Activated effector memory CD4-positive, alpha-beta T cell treated with anti-CD3 and anti-CD28 coated beads, Interleukin-2, amount 50 U/mL, for 16 hours (primary cell): ENCODE results near the gene HTRA3.
A peak's percentile ranks its signal among the peaks of the same experiment; 100 is the strongest.

Source experiments
- DNase-seq: peaks from one replicate; pipeline ENCODE4 v3.0.0-alpha.2; 2020

The HTRA3 gene

DNA sequence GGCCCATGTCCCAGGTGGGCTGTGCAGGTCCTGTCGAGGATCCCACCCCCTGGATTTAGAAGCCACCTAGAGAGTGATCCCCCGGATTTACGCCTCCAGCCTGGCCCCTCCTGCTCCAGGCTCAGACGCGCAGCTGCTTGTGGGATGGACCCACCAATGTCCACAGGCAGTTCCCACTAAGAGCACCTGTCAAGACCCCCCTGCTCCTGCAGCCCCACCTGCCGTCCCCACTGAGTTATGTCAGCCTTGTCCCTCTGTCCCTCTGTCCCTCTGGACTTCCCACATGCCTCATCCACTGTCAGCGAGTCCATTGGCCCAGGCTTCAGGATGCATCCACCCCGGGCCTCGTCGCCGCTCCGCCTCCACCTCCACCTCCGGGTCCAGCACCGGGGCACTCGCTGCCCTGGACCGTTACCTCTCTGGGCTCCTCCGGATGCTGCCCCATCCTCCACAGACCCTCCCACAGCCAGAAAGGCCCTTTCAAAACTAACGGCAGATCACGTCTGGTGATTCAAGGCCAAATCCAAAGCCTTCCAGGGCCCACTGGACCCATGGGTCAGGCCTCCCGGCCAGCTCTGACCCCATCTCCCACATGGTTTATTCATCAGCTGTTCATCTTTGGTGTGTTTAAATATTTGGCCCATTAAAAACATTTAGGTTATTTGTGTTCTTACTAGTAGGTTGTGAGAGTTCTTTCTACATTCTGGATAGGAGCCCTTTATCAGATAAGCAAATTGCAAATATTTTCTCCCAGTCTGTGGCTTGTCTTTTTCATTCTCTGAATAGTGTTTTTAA is 28.3 kb downstream of the HTRA3 start:
- peak; percentile 46 for DNase-seq

DNA sequence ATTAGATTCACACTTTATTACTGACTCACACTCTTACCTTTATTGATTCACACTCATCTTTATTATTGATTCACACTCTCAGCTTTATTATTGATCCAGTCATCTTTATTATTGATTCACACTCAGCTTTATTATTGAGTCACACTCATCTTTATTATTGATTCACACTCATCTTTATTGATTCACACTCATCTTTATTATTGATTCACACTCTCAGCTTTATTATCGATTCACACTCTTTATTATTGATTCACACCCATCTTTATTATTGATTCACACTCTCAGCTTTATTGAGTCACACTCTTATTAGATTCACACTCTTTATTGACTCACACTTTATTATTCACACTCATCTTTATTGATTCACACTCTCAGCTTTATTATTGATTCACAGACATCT is 31.3 kb downstream of the HTRA3 start:
- no peak for DNase-seq

DNA sequence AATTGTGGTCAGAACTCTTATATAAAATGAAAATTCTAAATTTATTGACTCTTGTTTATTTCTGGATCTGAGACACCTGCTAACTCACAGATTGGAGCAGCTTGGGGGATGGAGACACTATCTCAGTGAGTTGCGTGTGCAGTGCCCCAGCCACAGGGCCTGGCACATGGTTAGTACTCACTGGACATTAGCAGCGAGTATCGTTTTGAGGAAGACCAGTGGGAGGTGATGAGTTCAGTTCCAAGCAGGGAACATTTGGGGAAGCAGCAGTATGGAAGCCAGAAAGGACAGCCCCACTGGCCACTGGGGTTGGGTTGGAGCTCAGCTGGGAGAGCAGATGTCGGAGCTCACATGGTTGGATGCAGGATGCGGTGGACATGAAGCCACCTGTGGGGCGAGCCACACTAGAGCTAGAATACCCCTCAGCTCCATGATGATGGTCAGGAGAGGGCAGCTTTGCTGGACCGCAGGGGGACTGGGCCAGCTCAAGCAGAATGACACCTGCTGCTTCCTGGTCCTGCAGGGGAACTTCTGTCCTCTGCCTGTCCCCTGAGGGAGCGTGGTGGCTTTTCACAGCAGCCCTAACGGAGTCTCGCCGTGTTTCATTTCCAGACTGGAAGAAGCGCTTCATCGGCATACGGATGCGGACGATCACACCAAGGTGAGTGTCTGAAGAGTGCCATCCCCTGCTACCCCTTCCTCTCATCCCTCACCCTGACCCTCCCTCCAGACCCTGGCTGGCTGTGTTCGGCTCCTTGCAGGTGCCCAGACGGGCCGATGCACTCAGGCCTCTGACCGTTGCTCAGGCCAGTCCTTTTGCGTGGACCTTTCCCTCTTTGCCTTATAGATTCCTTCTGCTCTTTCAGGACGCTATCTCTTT is 32.5 kb downstream of the HTRA3 start:
- DNase-seq, result peak; percentile 41

DNA sequence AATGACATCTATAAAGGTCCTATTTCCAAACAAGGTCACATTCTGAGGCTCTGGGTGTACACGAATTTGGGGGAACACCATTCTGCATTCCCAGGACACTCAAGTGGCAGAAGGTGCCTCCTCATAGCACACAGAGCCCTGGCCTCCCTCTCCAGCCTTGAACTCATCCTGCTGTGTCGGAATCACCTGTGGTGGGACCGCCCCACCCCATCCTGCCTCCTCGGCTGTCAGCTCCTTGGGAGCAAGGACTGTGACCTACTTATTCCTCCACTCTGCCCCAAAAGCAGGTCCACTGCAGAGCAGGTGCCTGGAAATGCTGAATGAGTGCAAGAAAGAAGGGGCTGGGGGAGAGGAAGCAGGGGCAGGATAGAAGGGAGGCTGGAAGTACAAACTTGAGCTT is 33.5 kb downstream of the HTRA3 start:
- DNase-seq, result peak; percentile 33

DNA sequence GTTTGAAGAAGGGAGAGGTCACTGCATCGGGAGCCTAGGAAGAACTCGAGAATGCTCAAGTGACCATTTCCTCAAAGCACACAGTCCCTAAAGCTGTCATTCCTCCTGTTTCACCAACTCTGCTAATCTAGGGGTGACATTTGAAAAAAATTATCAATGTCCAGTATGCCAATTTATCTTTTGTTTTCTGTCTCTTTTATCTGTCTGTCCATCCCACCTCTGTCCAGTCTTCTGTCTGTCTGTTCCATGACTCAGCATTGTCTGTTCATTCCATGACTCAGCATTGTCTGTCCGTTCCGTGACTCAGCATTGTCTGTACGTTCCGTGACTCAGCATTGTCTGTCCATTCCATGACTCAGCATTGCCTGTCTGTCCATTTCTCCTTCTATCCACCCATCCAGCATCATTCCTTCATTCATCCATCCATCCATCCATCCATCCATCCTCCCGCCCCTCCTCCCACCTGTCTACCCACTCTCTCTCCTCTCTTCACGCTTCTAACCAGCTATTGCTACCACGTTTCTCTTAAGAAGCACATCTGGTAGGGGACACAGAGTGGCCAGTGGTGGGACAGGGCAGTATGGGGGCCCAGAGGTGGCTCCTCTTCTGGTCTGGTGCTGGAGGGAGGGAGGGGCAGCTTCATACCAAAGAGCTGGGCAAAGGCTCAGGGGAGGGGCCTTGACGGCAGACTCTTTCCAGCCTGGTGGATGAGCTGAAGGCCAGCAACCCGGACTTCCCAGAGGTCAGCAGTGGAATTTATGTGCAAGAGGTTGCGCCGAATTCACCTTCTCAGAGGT is 34.1 kb downstream of the HTRA3 start:
- DNase-seq, result peak; percentile 33

DNA sequence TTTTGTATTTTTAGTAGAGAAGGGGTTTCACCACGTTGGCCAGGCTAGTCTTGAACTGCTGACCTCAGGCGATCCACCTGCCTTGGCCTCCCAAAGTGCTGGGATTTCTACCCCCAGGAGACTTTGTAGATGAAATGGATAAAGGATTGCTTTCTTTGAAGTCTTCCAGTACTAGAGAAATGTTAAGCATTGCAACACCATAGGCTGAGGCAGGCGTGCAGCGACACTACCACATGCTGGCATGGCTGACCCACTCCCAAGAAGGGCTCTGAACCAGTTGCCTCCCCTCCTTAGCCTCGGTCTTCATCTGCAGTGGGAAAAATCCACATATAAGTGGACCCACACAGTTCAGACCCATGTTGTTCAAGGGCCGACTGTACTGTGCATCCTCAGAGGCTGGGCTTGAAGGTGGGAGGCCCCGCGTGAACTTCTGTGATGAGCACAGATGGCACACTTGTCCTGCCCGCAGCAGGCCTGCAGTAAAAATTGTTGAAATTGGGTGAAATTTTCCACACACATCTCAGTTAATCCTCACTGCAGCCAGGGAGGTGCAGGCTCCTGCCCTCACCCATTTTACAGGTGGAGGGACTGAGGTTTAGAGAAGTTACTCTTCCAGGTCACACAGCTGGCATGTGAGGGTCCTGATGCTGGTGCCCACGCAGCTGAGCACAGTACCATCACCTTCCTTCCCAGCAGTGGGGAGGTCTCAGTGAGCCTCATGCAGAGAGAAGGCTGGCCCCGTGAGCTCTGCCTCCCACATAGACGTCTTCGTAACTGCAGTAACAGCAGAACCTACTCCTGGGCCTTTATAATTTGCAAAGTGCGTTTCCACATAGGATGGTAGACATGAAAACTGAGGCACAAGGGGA is 35.5 kb downstream of the HTRA3 start:
- DNase-seq, result peak; percentile 17

DNA sequence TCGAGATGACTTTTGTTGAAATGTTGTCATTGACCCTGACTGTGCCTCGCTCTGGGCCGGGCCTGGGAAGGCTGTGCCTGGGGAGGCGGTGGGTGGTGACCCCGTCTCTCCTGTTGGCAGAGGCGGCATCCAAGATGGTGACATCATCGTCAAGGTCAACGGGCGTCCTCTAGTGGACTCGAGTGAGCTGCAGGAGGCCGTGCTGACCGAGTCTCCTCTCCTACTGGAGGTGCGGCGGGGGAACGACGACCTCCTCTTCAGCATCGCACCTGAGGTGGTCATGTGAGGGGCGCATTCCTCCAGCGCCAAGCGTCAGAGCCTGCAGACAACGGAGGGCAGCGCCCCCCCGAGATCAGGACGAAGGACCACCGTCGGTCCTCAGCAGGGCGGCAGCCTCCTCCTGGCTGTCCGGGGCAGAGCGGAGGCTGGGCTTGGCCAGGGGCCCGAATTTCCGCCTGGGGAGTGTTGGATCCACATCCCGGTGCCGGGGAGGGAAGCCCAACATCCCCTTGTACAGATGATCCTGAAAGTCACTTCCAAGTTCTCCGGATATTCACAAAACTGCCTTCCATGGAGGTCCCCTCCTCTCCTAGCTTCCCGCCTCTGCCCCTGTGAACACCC is 36.4 kb downstream of the HTRA3 start:
- DNase-seq, result peak; percentile 36

DNA sequence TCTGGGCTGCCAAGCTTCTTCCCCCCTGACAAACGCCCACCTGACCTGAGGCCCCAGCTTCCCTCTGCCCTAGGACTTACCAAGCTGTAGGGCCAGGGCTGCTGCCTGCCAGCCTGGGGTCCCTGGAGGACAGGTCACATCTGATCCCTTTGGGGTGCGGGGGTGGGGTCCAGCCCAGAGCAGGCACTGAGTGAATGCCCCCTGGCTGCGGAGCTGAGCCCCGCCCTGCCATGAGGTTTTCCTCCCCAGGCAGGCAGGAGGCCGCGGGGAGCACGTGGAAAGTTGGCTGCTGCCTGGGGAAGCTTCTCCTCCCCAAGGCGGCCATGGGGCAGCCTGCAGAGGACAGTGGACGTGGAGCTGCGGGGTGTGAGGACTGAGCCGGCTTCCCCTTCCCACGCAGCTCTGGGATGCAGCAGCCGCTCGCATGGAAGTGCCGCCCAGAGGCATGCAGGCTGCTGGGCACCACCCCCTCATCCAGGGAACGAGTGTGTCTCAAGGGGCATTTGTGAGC is 37.0 kb downstream of the HTRA3 start:
- DNase-seq, result peak; percentile 53

DNA sequence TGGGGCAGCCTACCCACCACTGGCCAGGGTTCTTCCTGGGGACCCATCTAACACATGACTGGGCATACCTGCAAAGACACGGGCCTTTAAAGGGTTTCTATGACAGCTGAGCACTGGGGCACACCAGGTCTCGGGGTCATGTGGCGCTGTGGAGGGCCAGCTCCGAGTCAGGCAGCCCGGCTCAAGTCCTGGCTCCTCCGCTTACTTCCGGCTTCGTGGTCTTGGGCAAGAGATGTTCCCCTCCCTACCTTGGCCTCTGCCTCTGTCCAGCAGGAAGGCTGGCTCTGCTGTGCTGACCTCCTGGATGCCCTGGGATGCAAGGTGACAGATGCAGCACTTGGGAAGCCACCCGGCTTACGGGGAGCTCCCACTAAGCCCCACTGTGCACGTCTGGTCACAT is 37.6 kb downstream of the HTRA3 start:
- DNase-seq, result no peak

DNA sequence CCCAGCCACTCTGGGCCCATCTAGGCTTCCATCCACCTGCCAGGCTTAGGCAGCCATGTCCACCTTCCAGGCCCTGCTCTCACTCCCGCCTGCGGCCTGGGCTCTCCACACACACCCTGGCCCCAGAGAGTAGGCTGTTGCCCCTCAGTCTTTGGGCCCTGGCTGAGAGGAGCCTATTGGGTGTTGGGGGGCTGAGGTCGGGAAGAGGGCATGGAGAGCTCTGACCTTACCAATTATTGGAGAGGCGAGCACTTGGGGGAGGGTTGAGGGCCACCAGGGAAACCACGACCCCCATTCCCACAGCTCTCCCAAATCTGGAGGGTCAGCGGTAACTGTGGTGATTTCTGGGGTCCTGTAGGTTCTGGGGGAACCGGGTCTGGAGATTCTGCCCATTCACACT is 38.2 kb downstream of the HTRA3 start:
- no peak for DNase-seq

DNA sequence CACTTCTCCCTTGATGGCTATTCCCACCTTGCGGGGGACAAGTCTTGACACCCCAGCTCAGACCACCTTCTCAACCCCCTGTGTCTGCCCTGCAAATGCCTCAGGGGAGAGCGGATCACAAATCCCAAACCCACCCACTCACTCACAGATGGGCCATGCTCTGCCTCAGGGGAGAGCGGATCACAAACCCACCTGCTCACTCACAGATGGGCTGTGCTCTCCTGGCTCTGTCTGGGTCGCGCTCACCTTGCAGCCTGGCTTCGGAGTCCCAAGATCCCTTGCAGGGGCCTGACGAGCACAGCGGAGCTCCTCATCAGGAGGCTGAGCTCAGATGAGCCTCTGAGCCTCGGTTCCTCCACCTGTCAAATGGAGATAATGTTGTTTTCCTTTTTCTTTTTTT is 38.6 kb downstream of the HTRA3 start:
- peak; percentile 43 for DNase-seq

DNA sequence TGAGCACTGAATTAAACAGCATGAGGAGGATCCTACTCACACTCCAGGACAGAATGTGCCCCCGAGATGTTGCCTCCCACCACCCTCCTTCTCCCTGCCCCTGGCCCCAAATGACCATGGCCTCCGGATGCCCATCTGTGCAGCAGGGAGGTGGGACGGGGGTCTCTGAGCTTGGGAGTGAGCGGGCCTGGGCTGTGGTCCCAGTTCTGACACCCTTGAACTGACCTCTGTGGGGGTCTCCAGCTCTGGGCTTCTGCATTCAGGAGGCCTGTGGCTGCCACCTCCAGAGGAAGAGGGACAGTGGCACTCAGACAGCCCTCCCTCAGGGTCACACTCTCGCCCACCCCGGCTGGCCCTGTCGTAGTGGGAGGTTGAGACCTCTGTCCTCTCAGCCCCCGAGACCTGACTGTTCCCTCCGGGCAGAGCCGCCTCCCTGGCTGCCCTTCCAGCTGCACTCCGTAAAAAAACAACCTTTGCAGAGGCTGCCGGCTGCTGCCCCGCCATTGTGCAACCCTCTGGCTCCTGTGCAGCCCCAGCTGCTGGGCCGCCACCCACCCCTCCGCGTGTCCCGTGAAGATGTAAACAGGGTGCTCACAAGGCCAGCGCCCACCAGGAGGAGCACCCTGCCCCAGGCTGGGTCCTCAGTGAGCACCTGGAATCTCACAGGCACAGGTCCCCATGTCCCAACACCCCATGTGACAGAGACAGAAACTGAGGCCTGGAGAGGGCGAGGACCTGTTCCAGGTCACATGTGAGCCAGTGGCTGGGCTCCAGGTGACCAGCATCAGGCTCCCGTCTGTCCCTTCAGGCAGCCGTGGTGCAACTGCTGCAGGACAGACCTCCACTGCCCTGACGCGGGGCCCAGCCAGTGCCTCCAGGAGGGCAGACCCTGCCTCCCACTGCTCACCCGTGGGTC is 39.6 kb downstream of the HTRA3 start:
- peak; percentile 55 for DNase-seq

DNA sequence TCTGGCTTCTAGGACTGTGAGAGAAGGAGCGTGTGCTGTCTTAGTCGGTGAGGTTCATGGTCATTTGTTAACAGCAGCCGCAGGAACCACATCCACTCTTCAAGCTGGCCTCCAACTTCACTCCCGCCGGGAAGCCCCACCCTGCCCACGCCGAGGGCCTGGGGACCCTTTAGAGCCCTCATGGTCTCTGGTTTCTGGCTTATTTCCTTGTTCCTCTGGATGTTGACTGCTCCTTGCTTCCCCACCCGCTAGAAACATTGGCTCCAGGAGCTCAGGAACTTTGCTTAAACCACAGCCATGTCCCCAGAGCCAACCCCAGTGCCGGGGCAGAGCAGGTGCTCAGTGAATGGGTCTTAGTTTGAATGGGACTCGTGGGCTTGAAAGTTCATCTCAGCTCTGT is 40.8 kb downstream of the HTRA3 start:
- DNase-seq, result peak; percentile 30

DNA sequence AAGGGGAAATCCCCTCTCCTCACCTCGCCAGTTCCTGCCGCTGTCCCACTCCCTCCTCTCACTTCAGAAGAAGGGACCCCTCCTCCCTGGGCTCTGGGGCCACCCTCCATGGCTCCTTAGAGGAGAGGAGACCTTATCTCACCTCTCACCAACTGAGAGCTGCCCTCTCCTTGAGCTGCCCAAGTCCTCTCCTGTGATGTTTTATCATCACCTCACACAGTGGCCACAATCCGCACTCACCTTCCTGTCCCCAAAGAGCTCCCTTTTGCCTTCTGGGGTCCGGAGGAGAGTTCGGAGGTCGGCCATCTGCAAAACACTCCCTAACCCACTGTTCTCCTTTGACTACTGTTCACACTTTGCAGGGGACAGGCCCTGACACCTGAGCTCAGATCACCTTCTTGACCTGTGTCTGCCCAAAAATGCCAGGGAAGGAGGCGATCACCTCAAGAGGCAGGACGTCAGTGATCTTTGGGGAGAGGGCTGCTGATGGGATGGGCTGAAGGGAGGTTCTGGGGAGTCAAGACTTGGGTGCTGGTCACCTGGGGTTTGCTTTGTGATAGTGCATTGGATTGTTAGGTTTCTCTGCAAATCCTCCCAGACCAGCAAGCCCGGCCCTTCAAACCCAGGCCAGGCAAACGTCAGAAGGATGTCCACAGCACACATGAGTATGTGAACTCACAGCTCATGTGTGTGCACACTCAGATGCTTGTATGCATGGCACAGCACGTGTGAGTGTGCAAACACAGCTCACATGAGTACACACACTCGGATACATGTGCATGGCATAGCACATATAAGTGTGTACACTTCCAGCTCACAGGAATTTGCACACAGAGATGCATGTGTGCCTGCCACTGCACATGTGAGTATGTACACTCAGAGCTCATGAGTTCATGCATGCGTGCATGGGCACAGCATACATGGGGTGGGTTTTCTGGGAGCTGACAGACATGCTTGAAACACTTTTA is 41.8 kb downstream of the HTRA3 start:
- peak; percentile 57 for DNase-seq

DNA sequence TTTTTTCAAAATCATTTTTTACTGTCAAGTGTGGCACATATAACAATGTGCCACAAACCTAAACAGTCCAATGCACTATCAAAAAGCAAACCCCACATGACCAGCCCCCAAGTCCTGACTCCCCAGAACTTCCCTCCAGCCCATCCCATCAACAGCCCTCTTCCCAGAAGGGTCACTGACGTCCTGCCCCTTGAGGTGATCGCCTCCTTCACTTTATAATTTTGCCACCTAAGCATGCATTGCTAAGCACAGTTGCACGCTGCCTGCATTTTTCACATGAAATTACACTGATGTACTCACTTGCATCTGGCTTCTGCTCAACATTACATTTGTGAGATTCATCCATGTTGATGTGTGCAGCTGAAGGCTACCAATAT is 42.5 kb downstream of the HTRA3 start:
- DNase-seq, result peak; percentile 34

DNA sequence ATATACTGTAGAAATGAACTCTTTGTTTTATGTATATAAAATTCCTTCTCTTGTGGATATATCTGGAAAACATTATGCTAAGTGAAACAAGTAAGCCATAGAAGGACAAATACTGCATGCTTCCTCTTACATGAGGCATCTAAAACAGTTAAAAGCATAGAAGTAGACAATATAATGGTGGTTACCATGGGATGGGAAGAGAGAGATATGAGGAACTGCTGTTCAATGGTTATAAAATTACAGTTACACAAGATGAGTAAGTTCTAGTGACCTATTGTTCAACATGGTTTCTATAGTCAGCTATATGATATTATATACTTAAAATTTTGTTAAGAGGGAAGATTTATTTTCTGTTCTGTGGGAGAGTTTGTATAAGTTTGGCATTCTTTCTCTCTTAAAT is 43.4 kb downstream of the HTRA3 start:
- no peak for DNase-seq

DNA sequence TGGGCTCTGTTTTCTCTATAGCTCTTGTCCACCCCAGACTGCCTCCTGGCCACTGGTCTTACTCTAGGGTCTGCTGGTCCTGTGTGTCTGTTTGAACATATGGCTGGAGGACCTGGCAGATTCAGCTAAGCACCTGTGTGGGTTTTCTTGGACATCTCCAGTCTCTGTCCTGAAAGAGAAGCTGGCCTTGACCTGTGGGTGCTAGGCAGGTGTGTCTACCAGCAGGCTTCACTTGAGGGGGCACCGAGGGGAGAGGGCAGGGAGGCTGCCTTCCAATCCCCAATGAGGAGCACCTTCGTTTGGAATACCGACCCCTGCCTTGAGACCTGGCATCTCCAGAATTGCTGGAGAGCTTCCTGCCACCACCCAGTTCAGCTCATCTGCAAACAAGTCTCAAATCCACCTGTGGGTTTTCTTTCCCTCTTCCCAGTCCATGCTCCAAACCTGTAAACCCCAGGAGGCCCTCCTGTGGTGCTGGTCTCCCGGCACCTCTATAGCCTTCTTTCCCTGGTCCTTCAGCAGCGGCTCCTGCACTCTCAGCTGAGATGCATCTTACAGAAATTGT is 45.2 kb downstream of the HTRA3 start:
- DNase-seq, result peak; percentile 25

DNA sequence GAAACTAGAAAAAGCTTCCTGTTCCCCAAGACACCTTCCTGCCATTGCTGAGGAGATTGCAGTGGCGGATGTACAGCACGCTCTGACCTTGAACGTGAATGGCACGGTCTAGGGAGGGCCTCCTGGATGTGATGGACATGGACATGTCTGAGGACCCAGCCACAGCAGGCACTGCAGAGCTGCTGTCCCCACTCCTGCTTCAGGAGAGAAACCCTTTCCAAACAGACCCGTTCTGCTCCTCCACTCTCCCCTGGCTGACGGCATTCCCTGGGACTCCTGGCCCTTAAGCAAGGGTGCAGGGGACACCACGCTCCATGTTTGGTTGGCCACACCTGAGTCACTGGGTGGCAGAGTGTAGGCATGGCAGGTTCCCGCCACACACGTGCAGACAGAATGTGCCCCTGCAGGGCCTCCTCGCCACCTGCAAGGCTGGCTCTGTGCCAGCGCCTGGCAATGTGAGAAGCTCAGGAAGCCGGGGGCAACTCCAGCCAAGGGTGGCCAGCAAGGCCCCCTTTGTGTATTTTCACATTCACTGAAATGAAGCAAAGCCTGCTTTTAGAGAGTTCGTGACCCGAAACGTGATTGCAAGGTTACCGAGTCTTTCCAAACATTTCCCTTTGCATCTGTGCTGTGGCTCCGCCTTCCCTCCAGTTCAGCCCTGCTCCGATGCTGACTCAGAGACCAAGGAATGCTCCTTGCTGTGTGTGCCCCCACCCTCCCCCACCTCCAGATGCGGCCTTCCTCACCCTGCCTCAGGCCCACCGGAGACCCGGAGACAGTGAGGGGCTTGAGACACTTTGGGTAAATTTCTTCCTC is 46.1 kb downstream of the HTRA3 start:
- peak; percentile 57 for DNase-seq
